GM21717 (cell line): ENCODE data around the gene MDFI.
"Not testable (repeated sequence)": the region's sequence is repeated elsewhere in the genome, so short reads cannot be mapped to it uniquely, and the experiment has no call there.

Experiments used
- ATAC-seq: cut with Tn5 transposase; IDR thresholded peaks from one replicate; pipeline ENCODE4 v1.9.1; 2021; ENCODE audit warnings: mild to moderate bottlenecking, moderate library complexity; ENCODE audit not compliant: unreplicated experiment

The MDFI gene

DNA sequence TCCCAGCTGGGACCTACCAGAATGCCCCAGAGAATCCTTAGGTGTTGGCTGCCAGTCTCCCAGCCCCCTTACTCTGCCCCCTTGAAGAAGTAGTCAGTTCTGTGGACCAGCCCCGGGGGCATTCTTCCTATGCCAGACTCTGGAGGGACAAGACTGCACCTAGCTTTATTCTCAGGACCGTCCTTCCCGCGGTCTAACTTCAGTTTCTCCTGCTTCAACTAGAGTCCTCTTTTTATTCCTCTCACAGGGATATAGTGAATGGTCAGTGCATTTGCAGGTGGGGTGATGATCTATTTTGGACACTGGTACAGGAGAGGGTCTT is 35.9 kb upstream of the MDFI start:
- no peak for ATAC-seq

DNA sequence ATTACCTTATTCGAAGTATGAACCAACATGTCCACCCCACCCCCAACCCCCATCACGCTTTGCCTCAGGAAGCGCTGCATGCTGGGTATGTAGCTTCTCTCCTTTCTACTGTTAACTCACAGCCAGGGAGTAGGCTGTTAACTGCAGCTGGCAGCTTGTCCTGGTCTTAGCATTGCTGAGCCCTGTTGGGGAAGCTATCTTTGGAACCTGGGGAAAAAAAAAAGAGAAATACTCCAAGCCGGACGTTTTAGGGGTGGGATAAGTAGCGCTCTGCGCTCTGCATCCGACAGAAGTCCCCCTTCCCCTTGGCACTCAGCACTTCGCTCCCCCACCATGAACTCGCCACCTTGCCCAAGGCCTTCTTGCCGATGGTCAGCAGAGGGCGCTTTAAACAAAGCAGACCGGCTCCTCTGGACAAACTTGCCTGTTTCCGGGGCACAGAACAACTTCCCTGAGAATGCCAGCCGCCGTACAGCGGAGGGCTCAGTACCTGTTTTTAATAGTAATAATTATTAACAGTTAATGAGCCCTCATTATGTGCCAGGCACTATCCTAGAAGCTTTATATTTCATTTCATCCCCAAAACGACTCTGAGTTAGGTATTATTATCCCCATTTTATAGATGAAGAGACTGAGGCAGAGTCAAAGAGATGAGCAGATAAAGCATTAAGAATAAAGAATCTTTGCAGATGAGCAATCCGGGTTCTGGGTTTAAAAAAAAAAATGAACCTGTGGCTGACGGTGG is 35.2 kb upstream of the MDFI start:
- ATAC-seq = no peak

DNA sequence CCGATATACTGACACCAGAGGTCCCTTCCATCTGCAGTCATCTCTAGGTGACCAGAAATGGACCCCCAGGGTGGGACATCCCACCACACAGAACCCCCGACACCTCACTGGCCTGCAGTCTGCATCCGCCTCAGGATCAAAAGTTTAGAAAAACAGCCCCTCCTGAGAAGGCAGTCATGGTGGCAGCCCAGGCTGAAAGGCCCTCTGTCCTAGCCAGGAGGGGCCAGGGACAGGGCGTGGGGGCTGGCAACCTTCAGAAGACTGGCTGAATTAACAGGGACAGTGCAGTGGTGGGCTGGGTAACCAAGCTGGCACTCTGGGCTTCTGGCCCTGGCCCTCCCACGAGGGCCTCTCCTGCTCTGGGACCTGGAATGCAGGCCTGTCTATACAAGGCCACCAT is 34.3 kb upstream of the MDFI start:
- no peak for ATAC-seq

- no peak for ATAC-seq
These were observed 32.6 kb upstream of the MDFI start for GRCh38 chr6:41605649-41606048.

GRCh38 chr6:41607036-41607435 is 31.2 kb upstream of the MDFI start:
- ATAC-seq = no peak

- no peak for ATAC-seq
These were observed 30.5 kb upstream of the MDFI start for GRCh38 chr6:41607736-41608135.

DNA sequence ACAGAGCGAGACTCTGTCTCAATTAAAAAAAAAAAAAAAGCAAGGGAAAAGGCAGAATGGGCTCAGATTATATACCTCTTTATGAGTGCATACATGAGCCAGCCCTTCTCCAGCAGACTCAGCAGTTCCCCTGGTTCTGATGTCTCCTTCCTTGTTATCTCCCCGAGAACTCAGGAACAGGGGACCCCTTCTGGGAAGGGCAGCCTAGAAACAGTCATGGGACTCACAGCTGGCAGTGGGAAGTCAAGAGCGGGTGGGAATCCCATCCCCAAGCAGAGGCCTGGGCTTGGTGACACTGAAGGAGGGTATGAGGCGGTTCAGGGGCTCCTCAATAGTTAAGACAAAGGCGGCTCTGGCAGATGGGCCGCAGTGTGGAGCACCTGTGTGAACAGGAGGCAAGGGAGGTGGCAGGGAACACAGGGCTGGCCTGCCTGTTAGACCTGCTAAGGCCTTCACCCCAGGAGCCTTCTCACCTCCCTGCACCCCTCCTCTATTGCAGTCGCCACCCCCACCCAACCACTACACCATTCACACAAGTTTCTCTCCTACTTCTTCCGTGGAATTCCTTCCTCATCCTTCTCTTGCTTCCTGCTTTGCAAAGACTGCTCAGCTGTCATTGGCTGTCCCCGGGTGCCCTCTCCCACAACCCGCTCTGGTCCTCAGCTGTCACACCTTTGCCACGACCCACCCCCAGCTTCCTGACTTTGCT is 29.7 kb upstream of the MDFI start:
- no peak for ATAC-seq

DNA sequence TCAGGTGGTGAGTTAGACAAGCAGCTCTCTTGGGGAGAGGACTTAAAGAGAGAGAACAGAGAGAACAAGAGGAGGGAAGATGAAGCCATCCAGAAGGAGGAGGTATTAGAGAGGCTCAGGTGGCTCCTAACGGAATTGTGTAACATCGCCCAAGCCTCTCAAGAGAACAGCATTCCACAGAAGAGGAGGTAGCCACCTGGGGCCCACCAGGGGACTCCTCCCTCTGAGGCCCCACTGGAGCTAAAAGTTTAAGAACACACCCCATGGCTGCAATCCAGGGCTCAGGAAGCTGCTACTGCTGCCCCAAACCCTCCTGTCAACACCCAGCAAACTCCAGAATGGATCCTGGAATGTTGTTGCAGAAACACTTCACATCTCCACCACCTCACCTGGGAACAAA is 23.6 kb upstream of the MDFI start:
- ATAC-seq = no peak

DNA sequence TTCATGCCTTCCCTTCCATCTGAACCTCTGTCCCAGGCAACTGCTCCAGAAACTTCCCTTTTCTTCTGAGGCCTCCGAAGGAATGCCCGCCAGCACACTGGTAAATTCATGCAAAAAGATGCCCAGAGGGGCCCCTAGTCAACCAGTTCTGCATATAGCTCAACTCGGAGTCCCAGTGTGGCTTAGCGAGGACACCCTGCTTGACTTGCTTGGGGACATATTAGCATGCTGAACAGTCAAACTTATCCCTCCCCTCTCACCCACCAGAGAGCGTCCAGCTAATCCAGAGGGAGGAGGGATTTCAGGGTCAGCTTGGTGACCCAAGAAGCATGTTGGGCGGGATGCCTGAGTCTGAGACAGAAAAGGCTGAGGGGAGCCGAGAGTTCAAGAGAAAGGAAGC is 23.0 kb upstream of the MDFI start:
- ATAC-seq = no peak

DNA sequence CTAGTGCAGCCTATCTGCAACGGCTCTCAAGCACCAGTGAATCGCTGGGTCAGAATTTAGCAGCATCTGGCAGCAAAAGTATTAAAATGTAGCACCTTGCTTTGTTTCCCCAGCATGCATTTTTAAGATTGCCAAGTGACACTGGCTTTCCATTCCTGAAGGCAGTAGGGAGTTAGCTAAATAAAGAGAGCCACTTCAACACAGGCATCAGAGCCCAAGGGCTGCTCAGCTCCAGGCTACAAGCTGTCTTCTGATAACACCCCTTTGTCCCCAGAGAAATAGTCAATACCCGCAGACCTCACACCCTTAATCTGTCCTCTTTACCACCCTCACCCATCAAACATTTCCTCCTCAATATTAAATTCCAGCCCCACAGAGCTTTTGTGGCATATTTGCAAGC is 19.7 kb upstream of the MDFI start:
- ATAC-seq = no peak

GRCh38 chr6:41619193-41619592 is 19.1 kb upstream of the MDFI start:
- ATAC-seq = not testable (repeated sequence)

- ATAC-seq = no peak
These were observed 16.9 kb upstream of the MDFI start for GRCh38 chr6:41621367-41621766.

DNA sequence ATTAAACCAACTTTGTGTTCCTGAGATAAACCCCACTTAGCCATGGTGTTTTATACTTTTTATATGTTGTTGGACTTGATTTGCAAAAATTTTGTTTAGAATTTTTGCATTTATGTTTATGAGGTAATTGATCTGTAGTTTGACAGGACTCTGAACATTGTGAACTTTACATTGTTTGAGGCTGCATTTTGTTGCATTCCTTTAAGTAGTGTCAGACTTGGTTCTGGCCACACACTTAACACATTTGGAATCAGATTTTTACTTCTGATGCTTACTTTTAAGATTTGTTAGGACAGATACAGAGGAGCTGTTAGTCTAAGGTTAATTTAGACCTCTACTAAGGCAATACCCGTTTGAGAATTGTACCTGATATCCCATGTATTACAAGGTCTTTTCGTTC is 16.5 kb upstream of the MDFI start:
- ATAC-seq = no peak

- no peak for ATAC-seq
These were observed 15.9 kb upstream of the MDFI start for GRCh38 chr6:41622206-41622988.

DNA sequence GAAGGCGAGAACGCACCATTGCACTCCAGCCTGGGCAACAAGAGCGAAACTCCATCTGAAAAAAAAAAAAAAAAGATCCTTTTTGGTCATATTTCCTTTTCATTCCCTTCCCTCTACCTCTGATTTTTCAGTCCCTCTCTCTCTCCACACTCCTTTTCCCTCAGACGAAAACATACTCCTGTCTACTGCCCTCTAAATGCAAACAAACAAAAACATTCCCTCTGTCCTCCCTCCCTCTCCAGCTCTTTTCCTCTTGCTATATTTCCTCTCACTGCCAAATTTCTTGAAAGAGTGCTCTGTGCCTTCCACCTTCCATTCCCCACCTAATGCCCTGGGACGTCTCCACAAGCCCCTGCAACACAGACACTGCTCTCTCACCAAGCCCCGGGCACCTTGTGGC is 14.9 kb upstream of the MDFI start:
- no peak for ATAC-seq

DNA sequence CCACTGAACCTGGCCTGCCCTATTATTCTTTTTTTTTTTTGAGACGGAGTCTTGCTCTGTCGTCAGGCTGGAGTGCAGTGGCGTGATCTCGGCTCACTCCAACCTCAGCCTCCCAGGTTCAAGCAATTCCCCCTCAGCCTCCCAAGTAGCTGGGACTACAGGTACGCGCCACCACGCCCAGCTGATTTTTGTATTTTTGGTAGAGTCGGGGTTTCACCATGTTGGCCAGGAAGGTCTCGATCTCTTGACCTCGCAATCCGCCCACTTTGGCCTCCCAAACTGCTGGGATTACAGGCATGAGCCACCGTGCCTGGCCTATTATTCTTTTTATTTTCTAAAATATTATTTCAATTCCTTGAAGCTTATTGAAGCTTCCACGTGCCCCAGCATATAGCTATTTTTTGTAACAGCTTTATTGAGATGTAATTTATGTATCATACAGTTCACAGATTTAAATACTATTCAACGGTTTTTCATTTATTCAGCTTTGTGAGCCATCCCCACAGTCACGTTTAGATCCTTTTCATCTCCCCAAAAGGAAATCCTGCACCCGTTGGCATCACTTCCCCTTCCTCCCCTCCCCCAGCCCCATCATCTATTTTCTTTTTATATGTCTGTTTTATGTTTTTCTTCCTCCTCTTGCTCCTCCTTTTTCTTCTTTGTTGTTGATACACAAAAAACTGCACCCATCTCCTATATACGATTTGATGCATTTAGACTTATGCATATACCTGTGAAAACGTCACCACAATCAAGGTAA is 13.5 kb upstream of the MDFI start:
- no peak for ATAC-seq

GRCh38 chr6:41625442-41625841 is 12.8 kb upstream of the MDFI start:
- no peak for ATAC-seq

DNA sequence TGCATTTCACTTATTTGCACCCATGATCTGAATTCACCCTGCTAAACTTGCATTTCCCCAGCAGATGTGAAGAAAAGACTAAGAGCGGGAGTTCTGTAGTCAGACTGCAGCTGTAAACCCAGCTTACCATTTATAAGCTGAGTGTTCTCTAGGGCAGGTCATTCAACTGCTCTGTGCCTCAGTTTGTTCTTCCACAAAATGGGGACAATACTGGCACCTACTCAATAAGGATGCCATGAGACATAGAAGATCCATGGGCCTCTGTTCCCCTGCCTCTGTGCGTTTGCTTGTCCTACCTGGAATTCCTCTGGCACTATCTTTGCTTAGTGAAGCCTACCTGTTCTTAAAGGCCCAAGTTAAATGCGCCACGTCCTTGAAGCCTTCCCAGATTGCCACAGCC is 12.2 kb upstream of the MDFI start:
- no peak for ATAC-seq

DNA sequence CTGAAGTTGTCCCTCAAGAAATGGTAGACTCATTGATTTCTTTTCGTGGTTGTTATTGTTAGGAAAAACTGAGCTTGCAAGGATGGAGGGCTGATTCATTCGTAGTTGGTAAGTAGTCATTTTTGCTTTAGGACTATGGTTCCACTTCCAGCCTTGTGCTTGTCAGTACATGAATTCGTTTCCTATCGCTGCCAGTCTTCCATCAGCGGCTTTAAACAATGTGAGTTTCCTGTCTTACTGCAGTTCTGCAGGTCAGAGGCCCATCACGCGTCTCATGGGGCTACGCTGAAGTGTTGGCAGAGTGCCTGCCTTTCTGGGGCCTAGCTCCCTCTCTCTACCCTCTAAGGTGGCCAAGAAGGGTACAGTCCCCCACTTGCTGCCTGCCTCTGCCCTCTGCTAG is 11.4 kb upstream of the MDFI start:
- ATAC-seq = no peak

GRCh38 chr6:41629128-41629527 is 9.1 kb upstream of the MDFI start:
- ATAC-seq = no peak

DNA sequence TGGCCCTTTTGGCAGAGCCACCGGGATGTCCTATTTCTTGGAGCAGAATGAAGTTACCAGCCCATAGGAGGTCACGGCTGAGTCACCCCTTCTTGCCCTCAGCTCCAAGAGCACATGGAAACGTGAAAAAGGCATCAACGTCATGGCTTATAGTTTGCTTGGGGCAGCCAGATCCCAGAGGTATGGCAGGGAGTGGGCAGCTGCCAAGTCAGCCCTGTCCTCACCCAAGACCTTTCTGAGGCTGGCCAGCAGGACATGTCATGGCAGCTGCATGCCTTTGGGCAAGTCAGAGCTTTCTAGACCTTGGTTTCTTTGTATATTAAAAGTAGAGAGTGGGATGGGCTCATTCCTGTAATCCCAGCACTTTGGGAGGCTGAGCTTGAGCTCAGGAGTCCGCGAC is 8.2 kb upstream of the MDFI start:
- no peak for ATAC-seq
